BLaER1 treated with 17β-estradiol and CSF1 and Interleukin-3, amounts not matched to agents 10 nM and 100 nM (cell line): ENCODE measurements around the gene CBX7.
A peak's percentile ranks its signal among the peaks of the same experiment; 100 is the strongest.

Source experiments
- H3K27ac ChIP-seq, 11 experiments: shearing (Covaris generic); formaldehyde crosslinking; 2 replicates each; pipeline ENCODE4 v1.8.1; 2022
- H3K27me3 ChIP-seq, 11 experiments: shearing (Covaris generic); formaldehyde crosslinking; 2 replicates each; pipeline ENCODE4 v1.8.1; 2022
- H3K36me3 ChIP-seq, 11 experiments: shearing (Covaris generic); formaldehyde crosslinking; 2 replicates each; pipeline ENCODE4 v1.8.1; 2022
- H3K4me1 ChIP-seq, 10 experiments: shearing (Covaris generic); formaldehyde crosslinking; 2 replicates each; pipeline ENCODE4 v1.8.1; 2022
- H3K4me2 ChIP-seq, 11 experiments: shearing (Covaris generic); formaldehyde crosslinking; 2 replicates each; pipeline ENCODE4 v1.8.1; 2022
- H3K4me3 ChIP-seq, 10 experiments: shearing (Covaris generic); formaldehyde crosslinking; 2 replicates each; pipeline ENCODE4 v1.8.1; 2022
- H3K9ac ChIP-seq, 11 experiments: shearing (Covaris generic); formaldehyde crosslinking; 2 replicates each; pipeline ENCODE4 v1.8.1; 2022
- H3K9me3 ChIP-seq, 11 experiments: shearing (Covaris generic); formaldehyde crosslinking; replicated peaks in 1 of 11; 2 replicates each; pipeline ENCODE4 v1.8.1; 2022
- H4K20me1 ChIP-seq, 11 experiments: shearing (Covaris generic); formaldehyde crosslinking; 2 replicates each; pipeline ENCODE4 v1.8.1; 2022
- Cebpa-rat ChIP-seq, 11 experiments: shearing (Covaris generic); IDR thresholded peaks; 2 replicates each; pipeline ENCODE4 v1.8.1; 2022

The CBX7 gene

DNA sequence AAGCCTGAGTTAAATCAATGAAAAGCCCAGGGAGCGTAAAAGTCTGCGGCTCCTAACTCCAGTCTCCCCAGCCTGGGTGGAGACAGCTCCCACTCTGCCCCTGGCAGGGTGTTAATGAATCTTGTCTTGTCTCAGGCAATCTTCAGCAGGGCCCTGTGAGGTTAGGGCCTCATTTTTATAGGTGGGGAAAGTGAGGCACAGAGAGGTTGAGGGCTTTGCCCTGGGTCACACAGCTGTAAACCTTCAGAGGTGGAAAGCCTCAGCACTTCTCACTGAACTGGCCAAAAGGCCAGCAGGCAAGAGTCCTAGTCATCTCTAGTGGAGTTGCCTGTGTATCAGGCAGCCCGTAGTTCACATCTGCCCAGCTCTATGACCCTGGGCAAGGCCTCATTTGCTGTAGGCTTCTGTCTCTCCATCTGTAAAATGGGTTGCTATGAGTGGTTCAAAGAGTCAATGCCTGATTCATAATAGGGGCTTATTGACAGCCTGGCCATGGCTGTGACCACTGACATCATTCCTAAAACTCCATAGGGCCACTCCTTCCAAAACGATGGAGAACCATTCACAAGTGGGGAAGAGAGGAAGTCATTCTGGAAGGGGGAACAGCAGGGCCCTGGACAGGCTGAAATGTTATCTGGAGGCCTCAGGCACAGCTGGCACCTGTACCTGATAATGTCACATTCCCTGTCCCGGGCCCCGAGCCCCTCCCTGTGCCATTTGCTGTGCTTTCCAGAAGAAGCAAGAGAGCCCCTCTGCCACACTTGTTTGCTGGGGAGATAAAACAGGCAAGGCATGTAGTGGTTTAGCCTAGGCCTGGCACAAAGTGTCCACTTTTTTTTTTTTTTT, 6.0 kb downstream of the CBX7 start:
- Histone ChIP-seq H3K9me3 (no peaks in the 10 kb centered on the region), H4K20me1 (peaks cover 0 to 24% (median 0%) of the 10 kb centered on the region in 11 experiments; a peak in 8 of 22 replicates), H3K27me3 (peaks cover 0 to 12% (median 4%) of the 10 kb centered on the region in 11 experiments; a peak in 5 of 22 replicates), H3K9ac (peak overlapping the region; percentile 65 to 86 (median 80)), H3K27ac (peak overlapping the region in 9 of 11 experiments; percentile 36 to 73 (median 56); a peak in 13 of 22 replicates), H3K36me3 (no peaks in the 10 kb centered on the region; a peak in 2 of 22 replicates), H3K4me3 (peak overlapping the region; percentile 75 to 97 (median 94); a peak in 16 of 20 replicates), H3K4me1 (peaks cover 18 to 41% (median 26%) of the 10 kb centered on the region in 10 experiments; a peak in 19 of 20 replicates), H3K4me2 (peak overlapping the region; percentile 77 to 100 (median 99))
- no peak for TF ChIP-seq Cebpa-rat (IDR thresholded peaks at IDR 0.05)

- H3K4me3 ChIP-seq, result peak overlapping the region; percentile 75 to 97 (median 94)
- peaks cover 0 to 7% (median 0%) of the 10 kb centered on the region in 11 experiments; a peak in 5 of 22 replicates for H4K20me1 ChIP-seq
- peaks cover 0 to 12% (median 4%) of the 10 kb centered on the region in 11 experiments; a peak in 5 of 22 replicates for H3K27me3 ChIP-seq
- peak overlapping the region in 7 of 11 experiments; percentile 37 to 74 (median 70); a peak in 13 of 22 replicates for H3K27ac ChIP-seq
- H3K9ac ChIP-seq, result peak overlapping the region; percentile 67 to 86 (median 82)
- H3K36me3 ChIP-seq, result no peaks in the 10 kb centered on the region; a peak in 2 of 22 replicates
- peak overlapping the region; percentile 88 to 100 (median 99) for H3K4me2 ChIP-seq
- no peak for TF ChIP-seq Cebpa-rat (IDR thresholded peaks at IDR 0.05)
- H3K9me3 ChIP-seq, result no peaks in the 10 kb centered on the region
- peaks cover 13 to 34% (median 24%) of the 10 kb centered on the region in 10 experiments; a peak in 19 of 20 replicates for H3K4me1 ChIP-seq
These were observed 8.2 kb downstream of the CBX7 start for GRCh38 chr22:39144101-39144767.

GRCh38 chr22:39142088-39142680, 10.3 kb downstream of the CBX7 start:
- Histone ChIP-seq H3K4me3 (no peak overlapping the region), H3K9ac (no peak overlapping the region), H3K27ac (no peak overlapping the region), H3K27me3 (peaks cover 0 to 12% (median 4%) of the 10 kb centered on the region in 11 experiments; a peak in 5 of 22 replicates), H3K36me3 (no peaks in the 10 kb centered on the region), H3K4me1 (peaks cover 22 to 48% (median 32%) of the 10 kb centered on the region in 10 experiments; a peak in 19 of 20 replicates), H3K9me3 (no peaks in the 10 kb centered on the region), H4K20me1 (peaks cover 0 to 7% (median 0%) of the 10 kb centered on the region in 11 experiments; a peak in 3 of 22 replicates), H3K4me2 (no peak overlapping the region)
- TF ChIP-seq Cebpa-rat (IDR thresholded peaks at IDR 0.05), result no peak

DNA sequence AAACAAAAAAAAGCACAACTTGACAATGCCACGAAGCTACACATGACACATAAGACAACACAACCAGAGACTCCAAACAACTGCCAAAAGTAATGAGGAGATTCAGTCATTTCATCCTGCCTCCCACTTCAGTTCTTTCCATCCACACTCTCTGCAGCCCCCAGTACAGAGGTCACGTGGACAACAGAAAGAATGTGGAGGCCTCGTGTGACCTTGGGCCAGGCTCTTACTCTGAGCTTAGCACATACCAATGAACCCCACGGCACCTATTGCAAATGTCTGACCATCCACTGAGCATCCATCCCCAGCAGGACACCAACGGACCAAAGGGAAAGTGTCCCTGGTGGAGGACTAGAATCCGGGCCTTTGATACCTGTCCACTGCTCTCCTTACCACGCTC, 12.5 kb downstream of the CBX7 start:
- no peak for TF ChIP-seq Cebpa-rat (IDR thresholded peaks at IDR 0.05)
- H3K4me2 ChIP-seq, result no peak overlapping the region
- no peaks in the 10 kb centered on the region for H3K36me3 ChIP-seq

GRCh38 chr22:39138357-39138997, 14.0 kb downstream of the CBX7 start:
- Histone ChIP-seq H3K27me3 (no peaks in the 10 kb centered on the region), H3K4me3 (no peak overlapping the region), H3K36me3 (no peaks in the 10 kb centered on the region), H3K27ac (no peak overlapping the region), H3K9me3 (no peaks in the 10 kb centered on the region), H3K4me2 (peak overlapping the region in 9 of 11 experiments; percentile 13 to 68 (median 49); a peak in 17 of 22 replicates), H3K9ac (peak overlapping the region in 3 of 11 experiments; percentile 11 to 15 (median 14); a peak in 4 of 22 replicates), H4K20me1 (peaks cover 0 to 8% (median 0%) of the 10 kb centered on the region in 11 experiments; a peak in 2 of 22 replicates), H3K4me1 (peaks cover 0 to 25% (median 12%) of the 10 kb centered on the region in 10 experiments; a peak in 14 of 20 replicates)
- TF ChIP-seq Cebpa-rat (IDR thresholded peaks at IDR 0.05), result no peak

More for the DNA sequence above, 12.5 kb downstream of the CBX7 start:
- Histone ChIP-seq H3K9ac (no peak overlapping the region), H3K4me1 (peaks cover 12 to 39% (median 26%) of the 10 kb centered on the region in 10 experiments; a peak in 19 of 20 replicates), H3K4me3 (no peak overlapping the region), H3K9me3 (no peaks in the 10 kb centered on the region), H3K27me3 (peaks cover 0 to 9% (median 3%) of the 10 kb centered on the region in 11 experiments; a peak in 5 of 22 replicates), H3K27ac (no peak overlapping the region), H4K20me1 (peaks cover 0 to 8% (median 0%) of the 10 kb centered on the region in 11 experiments; a peak in 2 of 22 replicates)

DNA sequence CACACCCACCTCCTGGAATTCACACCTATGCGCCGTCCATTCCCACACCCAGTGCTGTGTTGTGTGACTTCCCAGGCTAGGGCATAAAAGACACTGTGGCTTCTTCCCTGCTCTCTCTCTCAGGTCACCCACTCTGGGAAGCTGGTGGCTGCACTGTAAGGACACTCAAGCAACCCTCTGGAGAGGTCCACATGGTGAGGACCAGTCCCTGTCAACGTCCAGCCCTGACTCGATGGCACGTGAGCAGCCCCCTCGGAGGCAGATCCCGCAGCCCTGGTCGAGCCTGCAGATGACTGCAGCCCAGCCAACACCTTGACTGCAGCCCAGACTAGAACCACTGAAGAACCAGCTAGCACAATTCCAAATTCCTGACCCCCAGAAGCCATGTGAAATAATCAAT, 16.2 kb downstream of the CBX7 start:
- H3K27ac ChIP-seq, result no peak overlapping the region
- TF ChIP-seq Cebpa-rat (IDR thresholded peaks at IDR 0.05), result no peak
- H3K4me1 ChIP-seq, result peaks cover 12 to 30% (median 22%) of the 10 kb centered on the region in 10 experiments
- no peak overlapping the region for H3K4me3 ChIP-seq
- no peaks in the 10 kb centered on the region for H3K9me3 ChIP-seq
- no peak overlapping the region for H3K9ac ChIP-seq
- H3K27me3 ChIP-seq, result no peaks in the 10 kb centered on the region
- peaks cover 0 to 8% (median 0%) of the 10 kb centered on the region in 11 experiments; a peak in 2 of 22 replicates for H4K20me1 ChIP-seq
- H3K36me3 ChIP-seq, result no peaks in the 10 kb centered on the region
- no peak overlapping the region for H3K4me2 ChIP-seq

DNA sequence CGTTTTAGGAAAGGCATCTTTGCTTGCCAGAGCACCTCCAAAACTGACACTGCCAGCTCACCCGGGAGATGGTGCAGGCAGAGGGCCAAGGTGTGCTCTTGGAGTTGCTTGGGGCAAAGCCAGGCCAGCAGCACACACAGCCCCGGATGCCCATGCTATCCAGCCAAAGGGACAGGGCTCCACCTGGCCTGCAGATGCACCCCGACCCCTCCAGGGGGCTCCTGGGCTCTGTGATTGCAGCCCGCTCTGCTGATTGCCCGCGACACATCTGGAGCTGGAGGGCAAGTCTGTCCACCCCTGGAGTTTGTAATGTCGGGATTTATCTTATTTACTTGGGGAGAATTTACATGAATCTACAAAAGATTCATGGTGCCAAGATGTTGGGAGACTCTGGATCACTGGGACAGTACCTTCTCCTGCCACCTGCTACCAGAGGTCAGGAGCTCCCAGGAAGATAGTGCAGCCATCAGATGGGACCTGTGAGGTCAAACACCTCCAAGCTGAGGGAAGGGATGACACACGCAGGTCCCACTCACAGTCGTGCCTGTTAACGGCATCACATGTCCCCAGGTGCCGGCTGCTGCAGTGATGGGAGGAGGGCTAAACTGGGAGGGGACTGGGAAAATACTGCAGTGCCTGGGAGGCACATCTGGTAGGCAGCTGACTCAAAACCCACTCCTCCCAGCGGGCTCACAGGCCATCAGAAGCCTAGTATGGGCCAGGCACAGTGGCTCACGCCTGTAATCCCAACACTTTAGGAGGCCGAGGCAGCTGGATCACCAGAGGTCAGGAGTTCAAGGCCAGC, 17.2 kb downstream of the CBX7 start:
- TF ChIP-seq Cebpa-rat (IDR thresholded peaks at IDR 0.05), result no peak
- no peaks in the 10 kb centered on the region for H3K36me3 ChIP-seq
- H3K9me3 ChIP-seq, result no peaks in the 10 kb centered on the region
- peaks cover 0 to 4% (median 0%) of the 10 kb centered on the region in 11 experiments; a peak in 2 of 22 replicates for H4K20me1 ChIP-seq
- no peak overlapping the region for H3K9ac ChIP-seq
- no peak overlapping the region for H3K4me3 ChIP-seq
- peaks cover 17 to 36% (median 24%) of the 10 kb centered on the region in 10 experiments for H3K4me1 ChIP-seq
- no peak overlapping the region for H3K4me2 ChIP-seq
- no peak overlapping the region for H3K27ac ChIP-seq
- H3K27me3 ChIP-seq, result no peaks in the 10 kb centered on the region
